Aorta (tissue), 5 donors: ENCODE results near the gene CCDC7. TPM values are rescaled to one million over a fixed set of nuclear protein-coding genes. Genes with fewer than 3 reads are reported as not detected.
"Not testable (repeated sequence)": the region's sequence is repeated elsewhere in the genome, so short reads cannot be mapped to it uniquely, and the experiment has no call there.

Experiments
- ATAC-seq: fragments of 200-7000 bp; cut with Tn5 transposase; one replicate; pipeline ENCODE4 v1.9.1; 2022; ENCODE audit warnings: moderate library complexity; ENCODE audit not compliant: low FRiP score
- DNase-seq, 2 donors: peaks; one replicate each; pipeline ENCODE4 v3.0.0-alpha.2; 2020
- H3K27ac ChIP-seq, 2 donors: one replicate each; pipeline ENCODE4 v1.5.1; 2013; ENCODE audit warnings: low read length in 2 of 2, mild to moderate bottlenecking in 2 of 2, moderate library complexity in 2 of 2, control low read depth in 1 of 2, inconsistent platforms in 1 of 2, low read depth in 1 of 2
- H3K27me3 ChIP-seq, 2 donors: one replicate each; pipeline ENCODE4 v1.6.1; 2013; ENCODE audit warnings: control low read depth in 1 of 2, low read length in 1 of 2, mild to moderate bottlenecking in 1 of 2, moderate library complexity in 1 of 2; ENCODE audit not compliant: insufficient read depth in 2 of 2, control insufficient read depth in 1 of 2
- H3K36me3 ChIP-seq, 2 donors: one replicate each; pipeline ENCODE4 v1.6.1; 2013; ENCODE audit warnings: control low read depth in 1 of 2, low read length in 1 of 2, mild to moderate bottlenecking in 1 of 2; ENCODE audit not compliant: insufficient read depth in 2 of 2, control insufficient read depth in 1 of 2
- H3K4me1 ChIP-seq, 2 donors: one replicate each; pipeline ENCODE4 v1.6.1; 2013; ENCODE audit warnings: low read length in 2 of 2, control low read depth in 1 of 2, mild to moderate bottlenecking in 1 of 2, moderate library complexity in 1 of 2; ENCODE audit not compliant: insufficient read depth in 2 of 2, control insufficient read depth in 1 of 2
- H3K4me3 ChIP-seq, 2 donors: one replicate each; pipeline ENCODE4 v1.5.1; 2013; ENCODE audit warnings: low read length in 2 of 2, control low read depth in 1 of 2, mild to moderate bottlenecking in 1 of 2
- H3K9me3 ChIP-seq: one replicate; pipeline ENCODE4 v1.6.1; 2013; ENCODE audit warnings: mild to moderate bottlenecking, low read length; ENCODE audit not compliant: control insufficient read depth
- WGBS, 2 donors: extraction: QIAGEN DNeasy Blood & Tissue Kit; methylation state at CpG; one replicate each; pipeline ENCODE4 v1.1.7; 2013; 5-methylcytosine and 5-hydroxymethylcytosine counted together
- intact Hi-C, 2 donors: fragments of 100-400 bp; cut with DNase I; formaldehyde crosslinking; loops; one replicate each; pipeline versions ENCODE4 v1.14.2 to v1.15.0; 2022
- polyA plus RNA-seq, 2 donors: library from polyadenylated mRNA; stranded (reverse); fragments of 200-250 nt; gene quantifications; one replicate each; pipeline ENCODE4 v1.2.3, GENCODE V29; 2013
- total RNA-seq, 2 donors: library from RNA; stranded (reverse); fragmentation: NEBNext Ultra II Directional; extraction: Animal tissue kit (Norgen Biotek cat#: 25700); gene quantifications; one replicate each; pipeline ENCODE4 v1.2.1, GENCODE V29; 2021
- donor health status: healthy with polysubstance abuse.
- donor health status: Bipolar disorder and iron deficiency.
- donor health status: DM: no; HTN: no; CAD: no.
- donor health status: DM: no; HTN: no; CAD: no.
- donor health status: DM: yes; HTN: yes; CAD: no.

Gene CCDC7
- total and polyA plus RNA-seq, 4 donors = 0.25 to 47.2 (median 24.2) TPM

DNA sequence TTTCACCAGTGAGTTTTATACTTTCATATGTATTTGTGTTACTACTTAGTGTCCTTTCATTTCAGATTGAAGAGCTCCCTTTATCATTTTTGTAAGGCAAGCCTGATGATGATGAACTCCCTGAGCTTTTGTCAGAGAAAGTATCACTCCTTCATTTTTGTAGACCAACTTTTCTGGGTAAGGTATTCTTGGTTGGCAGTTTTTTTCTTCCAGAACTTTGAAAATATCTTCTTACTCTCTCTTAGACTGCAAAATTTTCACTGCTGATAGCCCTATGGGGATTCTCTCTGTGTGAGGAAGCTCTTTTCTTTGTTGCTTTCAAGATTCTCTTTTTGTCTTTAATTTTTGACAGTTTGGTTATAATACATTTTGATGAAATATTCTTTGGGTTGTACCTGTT is 35.7 kb downstream of the CCDC7 start:
- ATAC-seq = no peak
- intact Hi-C loops = no loop called here
- no peaks in the 10 kb centered on the region for H3K27me3 ChIP-seq
- H3K4me1 ChIP-seq = no peaks in the 10 kb centered on the region
- no peak overlapping the region for H3K27ac ChIP-seq
- no peaks in the 10 kb centered on the region for H3K36me3 ChIP-seq
- DNase-seq = no peak
- H3K4me3 ChIP-seq = no peak overlapping the region
- no peaks in the 10 kb centered on the region for H3K9me3 ChIP-seq

DNA sequence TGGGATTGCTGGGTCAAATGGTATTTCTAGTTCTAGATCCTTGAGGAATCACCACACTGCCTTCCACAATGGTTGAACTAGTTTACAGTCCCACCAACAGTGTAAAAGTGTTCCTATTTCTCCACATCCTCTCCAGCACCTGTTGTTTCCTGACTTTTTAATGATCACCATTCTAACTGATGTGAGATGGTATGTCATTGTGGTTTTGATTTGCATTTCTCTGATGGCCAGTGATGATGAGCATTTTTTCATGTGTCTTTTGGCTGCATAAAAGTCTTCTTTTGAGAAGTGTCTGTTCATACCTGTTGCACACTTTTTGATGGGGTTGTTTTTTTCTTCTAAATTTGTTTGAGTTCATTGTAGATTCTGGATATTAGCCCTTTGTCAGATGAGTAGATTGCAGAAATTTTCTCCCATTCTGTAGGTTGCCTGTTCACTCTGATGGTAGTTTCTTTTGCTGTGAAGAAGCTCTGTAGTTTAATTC is 37.1 kb downstream of the CCDC7 start:
- DNase-seq, H3K27ac ChIP-seq, H3K4me3 ChIP-seq, H3K36me3 ChIP-seq, ATAC-seq, H3K9me3 ChIP-seq, intact Hi-C loops, H3K27me3 ChIP-seq, H3K4me1 ChIP-seq: not testable (repeated sequence)

DNA sequence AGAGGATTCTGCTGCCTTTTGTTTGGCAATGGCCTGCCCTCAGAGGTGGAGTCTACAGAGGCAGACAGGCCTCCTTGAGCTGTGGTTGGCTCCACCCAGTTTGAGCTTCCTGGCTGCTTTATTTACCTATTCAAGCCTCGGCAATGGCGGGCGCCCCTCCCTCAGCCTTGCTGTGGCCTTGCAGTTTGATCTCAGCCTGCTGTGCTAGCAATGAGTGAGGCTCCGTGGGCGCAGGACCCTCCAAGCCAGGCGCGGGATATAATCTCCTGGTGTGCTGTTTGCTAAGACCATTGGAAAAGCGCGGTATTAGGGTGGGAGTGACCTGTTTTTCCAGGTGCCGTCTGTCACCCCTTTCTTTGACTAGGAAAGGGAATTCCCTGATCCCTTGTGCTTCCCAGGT is 42.1 kb downstream of the CCDC7 start:
- intact Hi-C loops, H3K4me1 ChIP-seq, H3K9me3 ChIP-seq, H3K36me3 ChIP-seq, H3K27me3 ChIP-seq, ATAC-seq, H3K27ac ChIP-seq, H3K4me3 ChIP-seq: not testable (repeated sequence)
- DNase-seq = peak in 1 of 2 donors; percentile 69
- WGBS, 2 donors = 84 to 86% methylated on average over 10 of the region's 10 CpGs

DNA sequence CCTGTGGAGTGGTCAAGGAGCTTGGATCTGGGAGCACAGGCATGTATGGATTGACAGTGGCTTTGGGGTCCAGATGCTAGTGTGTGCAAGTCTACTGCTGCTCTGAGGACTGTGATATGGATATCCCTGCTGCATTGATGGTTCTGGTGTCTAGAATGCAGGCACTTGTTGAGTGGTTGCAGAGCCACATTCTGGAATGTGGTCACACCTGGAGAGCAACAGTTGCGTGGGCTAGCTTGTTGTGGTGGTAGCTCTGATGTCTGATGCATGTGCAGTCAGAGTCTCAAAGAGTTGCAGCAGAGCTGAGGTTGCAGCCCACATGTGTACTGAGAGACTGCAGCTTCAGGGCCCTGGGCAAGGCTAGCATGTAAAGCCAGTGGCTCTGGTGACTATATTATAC is 43.2 kb downstream of the CCDC7 start:
- Histone ChIP-seq H3K27me3 (no peaks in the 10 kb centered on the region), H3K27ac (no peak overlapping the region), H3K4me1 (no peaks in the 10 kb centered on the region), H3K36me3 (no peaks in the 10 kb centered on the region), H3K9me3 (no peaks in the 10 kb centered on the region), H3K4me3 (no peak overlapping the region)
- 93 to 97% methylated on average over 1 of the region's 1 CpG for WGBS, 2 donors
- DNase-seq (no peak), ATAC-seq (no peak)
- intact Hi-C loops = no loop called here

DNA sequence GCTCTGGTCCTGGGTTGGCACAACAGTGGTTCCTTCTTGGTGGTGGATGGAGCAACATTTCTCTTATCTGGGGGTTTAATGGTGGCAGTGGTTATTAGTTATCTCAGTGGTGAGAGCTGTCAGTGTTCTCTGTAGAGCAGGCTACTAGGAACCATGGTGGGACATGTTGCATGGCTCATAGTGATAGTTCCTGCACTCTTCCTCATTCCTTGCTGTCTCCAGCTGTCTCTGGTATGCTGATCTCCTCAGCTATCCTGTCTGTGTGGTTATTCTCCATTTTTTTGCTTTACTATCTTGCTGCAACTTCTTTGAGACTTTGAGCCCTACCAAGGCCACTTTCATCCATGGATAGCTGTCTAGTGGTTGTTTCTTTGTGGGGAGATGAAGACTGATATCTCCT is 44.0 kb downstream of the CCDC7 start:
- Histone ChIP-seq H3K9me3 (no peaks in the 10 kb centered on the region), H3K27ac (no peak overlapping the region), H3K4me1 (no peaks in the 10 kb centered on the region), H3K36me3 (no peaks in the 10 kb centered on the region), H3K4me3 (no peak overlapping the region), H3K27me3 (no peaks in the 10 kb centered on the region)
- intact Hi-C loops = no loop called here
- ATAC-seq = no peak
- no peak for DNase-seq

DNA sequence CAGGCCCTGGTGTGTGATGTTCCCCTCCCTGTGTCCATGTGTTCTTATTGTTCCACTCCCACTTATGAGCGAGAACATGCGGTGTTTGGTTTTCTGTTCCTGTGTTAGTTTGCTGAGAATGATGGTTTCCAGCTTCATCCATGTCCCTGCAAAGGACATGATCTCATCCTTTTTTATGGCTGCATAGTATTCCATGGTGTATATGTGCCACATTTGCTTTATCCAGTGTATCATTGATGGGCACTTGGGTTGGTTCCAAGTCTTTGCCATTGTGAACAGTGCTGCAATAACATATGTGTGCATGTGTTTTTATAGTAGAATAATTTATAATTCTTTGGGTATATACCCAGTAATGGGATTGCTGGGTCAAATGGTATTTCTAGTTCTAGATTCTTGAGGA is 48.6 kb downstream of the CCDC7 start:
- H3K4me1 ChIP-seq, H3K4me3 ChIP-seq, H3K27ac ChIP-seq, ATAC-seq, H3K9me3 ChIP-seq, intact Hi-C loops, H3K27me3 ChIP-seq, DNase-seq, H3K36me3 ChIP-seq: not testable (repeated sequence)
- 50 to 81% methylated on average over 2 of the region's 2 CpGs for WGBS, 2 donors

DNA sequence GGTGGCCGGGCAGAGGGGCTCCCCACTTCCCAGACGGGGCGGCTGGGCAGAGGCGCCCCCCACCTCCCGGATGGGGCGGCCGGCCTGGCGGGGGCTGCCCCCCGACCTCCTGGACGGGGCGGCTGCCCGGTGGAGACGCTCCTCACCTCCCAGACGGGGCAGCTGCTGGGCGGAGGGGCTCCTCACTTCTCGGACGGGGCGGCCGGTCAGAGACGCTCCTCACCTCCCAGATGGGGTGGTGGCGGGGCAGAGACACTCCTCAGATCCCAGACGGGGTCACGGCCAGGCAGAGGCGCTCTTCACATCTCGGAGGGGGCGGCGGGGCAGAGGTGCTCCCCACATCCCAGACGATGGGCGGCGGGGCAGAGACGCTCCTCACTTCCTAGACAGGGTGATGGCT is 54.2 kb downstream of the CCDC7 start:
- H3K36me3 ChIP-seq, H3K4me1 ChIP-seq, H3K27ac ChIP-seq, H3K27me3 ChIP-seq, H3K9me3 ChIP-seq, intact Hi-C loops, ATAC-seq, H3K4me3 ChIP-seq: not testable (repeated sequence)
- DNase-seq = peak in 1 of 2 donors; percentile 54
- WGBS, 2 donors = 96 to 97% methylated on average over 31 of the region's 31 CpGs

DNA sequence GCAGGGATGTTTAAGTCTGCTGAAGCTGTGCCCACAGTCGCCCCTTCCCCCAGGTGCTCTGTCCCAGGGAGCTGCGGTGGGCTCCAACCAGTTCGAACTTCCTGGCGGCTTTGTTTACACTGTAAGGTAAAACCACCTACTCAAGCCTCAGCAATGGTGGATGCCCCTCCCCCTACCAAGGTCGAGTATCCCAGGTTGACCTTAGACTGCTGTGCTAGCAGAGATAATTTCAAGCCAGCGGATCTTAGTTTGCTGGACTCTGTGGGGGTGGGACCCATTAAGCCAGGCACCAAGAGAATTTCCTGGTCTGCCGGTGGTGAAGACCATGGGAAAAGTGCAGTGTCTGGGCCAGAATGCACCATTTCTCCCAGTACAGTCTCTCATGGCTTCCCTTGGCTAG is 56.0 kb downstream of the CCDC7 start:
- no peak overlapping the region for H3K4me3 ChIP-seq
- H3K36me3 ChIP-seq = no peaks in the 10 kb centered on the region
- no peaks in the 10 kb centered on the region for H3K9me3 ChIP-seq
- ATAC-seq (no peak), DNase-seq (peak in 1 of 2 donors; percentile 47)
- intact Hi-C loops = no loop called here
- WGBS, 2 donors = 80 to 84% methylated on average over 7 of the region's 7 CpGs
- no peak overlapping the region for H3K27ac ChIP-seq
- no peaks in the 10 kb centered on the region for H3K4me1 ChIP-seq
- no peaks in the 10 kb centered on the region for H3K27me3 ChIP-seq

DNA sequence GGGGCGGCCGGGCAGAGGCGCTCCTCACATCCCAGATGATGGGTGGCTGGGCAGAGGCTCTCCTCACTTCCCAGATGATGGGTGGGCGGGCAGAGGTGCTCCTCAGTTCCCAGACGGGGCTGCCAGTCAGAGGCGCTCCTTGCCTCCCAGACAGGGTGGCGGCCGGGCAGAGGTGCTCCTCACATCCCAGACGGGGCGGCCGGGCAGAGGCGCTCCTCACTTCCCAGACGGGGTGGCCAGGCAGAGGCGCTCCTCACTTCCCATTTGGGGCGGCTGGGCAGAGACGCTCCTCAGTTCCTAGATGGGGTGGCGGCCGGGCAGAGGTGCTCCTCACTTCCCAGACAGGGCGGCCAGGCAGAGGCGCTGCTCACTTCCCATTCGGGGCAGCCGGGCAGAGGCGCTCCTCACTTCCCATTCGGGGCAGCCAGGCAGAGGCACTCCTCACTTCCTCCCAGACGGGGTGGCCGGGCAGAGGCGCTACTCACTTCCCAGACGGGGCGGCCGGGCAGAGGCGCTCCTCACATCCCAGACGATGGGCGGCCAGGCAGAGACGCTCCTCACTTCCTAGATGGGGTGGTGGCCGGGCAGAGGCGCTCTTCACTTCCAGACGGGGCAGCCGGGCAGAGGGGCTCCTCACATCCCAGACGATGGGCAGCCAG is 60.0 kb downstream of the CCDC7 start:
- H3K4me3 ChIP-seq, H3K4me1 ChIP-seq, H3K36me3 ChIP-seq, H3K9me3 ChIP-seq, intact Hi-C loops, ATAC-seq, H3K27me3 ChIP-seq, H3K27ac ChIP-seq: not testable (repeated sequence)
- peak in 1 of 2 donors; percentile 59 for DNase-seq
- 93 to 94% methylated on average over 38 to 39 of the region's 39 CpGs for WGBS, 2 donors
